Lower lobe of right lung (tissue), 2 donors: ENCODE measurements around the gene PTPRN2. TPM values are rescaled to one million over a fixed set of nuclear protein-coding genes. Genes with fewer than 3 reads are reported as not detected.

Source experiments
- ATAC-seq, 2 donors: fragments of 200-7000 bp; cut with Tn5 transposase; one replicate each; pipeline ENCODE4 v1.9.1; 2020 to 2022; ENCODE audit warnings: mild to moderate bottlenecking in 2 of 2, moderate library complexity in 2 of 2
- DNase-seq: peaks from one replicate; pipeline ENCODE4 v3.0.0-alpha.2; 2020
- H3K27ac ChIP-seq: fragments of 200-600 bp; one replicate; pipeline ENCODE4 v1.8.0; 2022
- H3K27me3 ChIP-seq: fragments of 200-600 bp; one replicate; pipeline ENCODE4 v1.8.0; 2022; ENCODE audit warnings: low read depth
- H3K36me3 ChIP-seq: fragments of 200-600 bp; one replicate; pipeline ENCODE4 v1.8.0; 2022; ENCODE audit warnings: mild to moderate bottlenecking
- H3K4me1 ChIP-seq: fragments of 200-600 bp; one replicate; pipeline ENCODE4 v1.8.0; 2022
- H3K4me3 ChIP-seq: fragments of 200-600 bp; one replicate; pipeline ENCODE4 v1.8.0; 2022; ENCODE audit warnings: mild to moderate bottlenecking
- H3K9me3 ChIP-seq: fragments of 200-600 bp; one replicate; pipeline ENCODE4 v1.8.0; 2022
- intact Hi-C: fragments of 100-400 bp; cut with DNase I; formaldehyde crosslinking; loops from one replicate; pipeline ENCODE4 v1.11.0; 2022
- total RNA-seq: library from RNA; stranded (reverse); fragmentation: NEBNext Ultra II Directional; extraction: Animal tissue kit (Norgen Biotek cat#: 25700); gene quantifications from one replicate; pipeline ENCODE4 v1.2.1, GENCODE V29; 2021
- TF ChIP-seq, protein P1 (sequence below): fragments of 200-600 bp; IDR thresholded peaks from one replicate; pipeline ENCODE4 v1.8.0; 2022; ENCODE audit warnings: antibody characterized with exemption, mild to moderate bottlenecking
- donor health status: DM: no; HTN: yes; CAD: no; lungs with severe emphysema.

Gene PTPRN2
- total RNA-seq, 1 donor from 2014 or later: 6.8 TPM

DNA sequence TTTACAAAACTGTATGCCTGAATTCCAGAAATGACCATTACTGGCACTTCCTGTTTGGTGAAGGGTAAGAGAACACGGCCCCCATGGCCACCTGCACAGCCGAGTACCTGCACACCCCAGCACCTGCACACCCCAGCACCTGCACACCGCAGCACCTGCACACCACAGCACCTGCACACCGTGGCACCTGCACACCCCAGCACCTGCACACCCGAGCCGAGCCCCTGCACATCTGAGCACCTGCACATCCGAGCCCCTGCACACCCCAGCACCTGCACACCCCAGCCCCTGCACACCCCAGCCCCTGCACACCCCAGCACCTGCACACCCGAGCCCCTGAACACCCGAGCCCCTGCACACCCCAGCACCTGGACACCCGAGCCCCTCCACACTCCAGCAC is 1007.3 kb downstream of the PTPRN2 start:
- DNase-seq (no peak), ATAC-seq (no peak)
- H3K9me3 ChIP-seq: no peaks in the 10 kb centered on the region
- H3K4me1 ChIP-seq: no peaks in the 10 kb centered on the region
- intact Hi-C loops: no loop called here
- no peaks in the 10 kb centered on the region for H3K27me3 ChIP-seq
- H3K36me3 ChIP-seq: no peaks in the 10 kb centered on the region
- TF ChIP-seq, protein P1, sequence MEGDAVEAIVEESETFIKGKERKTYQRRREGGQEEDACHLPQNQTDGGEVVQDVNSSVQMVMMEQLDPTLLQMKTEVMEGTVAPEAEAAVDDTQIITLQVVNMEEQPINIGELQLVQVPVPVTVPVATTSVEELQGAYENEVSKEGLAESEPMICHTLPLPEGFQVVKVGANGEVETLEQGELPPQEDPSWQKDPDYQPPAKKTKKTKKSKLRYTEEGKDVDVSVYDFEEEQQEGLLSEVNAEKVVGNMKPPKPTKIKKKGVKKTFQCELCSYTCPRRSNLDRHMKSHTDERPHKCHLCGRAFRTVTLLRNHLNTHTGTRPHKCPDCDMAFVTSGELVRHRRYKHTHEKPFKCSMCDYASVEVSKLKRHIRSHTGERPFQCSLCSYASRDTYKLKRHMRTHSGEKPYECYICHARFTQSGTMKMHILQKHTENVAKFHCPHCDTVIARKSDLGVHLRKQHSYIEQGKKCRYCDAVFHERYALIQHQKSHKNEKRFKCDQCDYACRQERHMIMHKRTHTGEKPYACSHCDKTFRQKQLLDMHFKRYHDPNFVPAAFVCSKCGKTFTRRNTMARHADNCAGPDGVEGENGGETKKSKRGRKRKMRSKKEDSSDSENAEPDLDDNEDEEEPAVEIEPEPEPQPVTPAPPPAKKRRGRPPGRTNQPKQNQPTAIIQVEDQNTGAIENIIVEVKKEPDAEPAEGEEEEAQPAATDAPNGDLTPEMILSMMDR: no peak
- H3K27ac ChIP-seq: no peak overlapping the region
- no peak overlapping the region for H3K4me3 ChIP-seq

DNA sequence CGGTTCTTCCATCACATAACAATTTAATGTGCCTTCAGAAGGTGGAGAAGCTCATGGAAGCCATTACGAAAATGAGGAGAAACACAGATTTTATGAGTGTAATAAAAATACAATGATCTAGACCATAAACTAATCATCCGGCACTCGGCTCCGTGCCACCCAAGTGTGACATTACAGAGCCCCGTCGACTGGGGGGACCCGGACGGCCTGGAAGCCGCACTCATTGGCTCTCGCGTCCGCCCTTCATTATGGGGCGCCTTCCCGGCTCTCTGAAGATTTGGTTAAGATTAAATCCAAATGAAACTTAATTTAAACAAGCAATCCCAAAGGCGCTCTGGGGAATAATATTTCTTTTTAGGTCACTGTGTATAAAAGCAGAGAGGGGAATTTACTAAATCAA is 1008.2 kb downstream of the PTPRN2 start:
- ATAC-seq: no peak
- Histone ChIP-seq H3K4me1 (no peaks in the 10 kb centered on the region), H3K27me3 (no peaks in the 10 kb centered on the region), H3K4me3 (no peak overlapping the region), H3K9me3 (no peaks in the 10 kb centered on the region), H3K36me3 (no peaks in the 10 kb centered on the region), H3K27ac (no peak overlapping the region)
- no peak for DNase-seq
- intact Hi-C loops: no loop called here
- TF ChIP-seq, protein P1: no peak

DNA sequence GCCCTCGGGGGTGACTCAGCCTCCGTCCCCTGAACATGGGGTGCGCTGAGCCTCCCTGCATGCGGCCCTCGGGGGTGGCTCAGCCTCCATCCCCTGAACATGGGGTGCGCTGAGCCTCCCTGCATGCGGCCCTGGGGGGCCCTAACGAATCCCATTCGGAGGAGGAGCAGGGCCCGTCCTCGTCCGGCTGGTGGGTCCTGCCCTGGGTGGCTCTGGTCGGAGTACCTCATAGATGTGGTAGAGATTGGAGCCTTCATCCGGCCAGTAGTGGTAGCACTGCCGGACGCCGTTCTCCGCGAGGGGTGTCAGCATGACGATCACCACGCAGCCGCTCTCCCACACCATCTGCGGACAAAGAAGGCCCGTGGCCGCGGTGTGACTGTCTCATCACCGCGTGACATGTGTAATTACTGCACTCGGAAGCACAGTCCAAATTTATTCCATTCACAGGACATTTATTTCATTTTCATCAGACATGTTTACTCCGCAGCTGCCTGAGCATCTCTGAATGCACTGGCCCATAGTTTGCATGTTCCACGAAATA is 1009.8 kb downstream of the PTPRN2 start:
- intact Hi-C loops: no loop called here
- no peak for DNase-seq
- H3K4me3 ChIP-seq: no peak overlapping the region
- ATAC-seq: no peak
- no peaks in the 10 kb centered on the region for H3K36me3 ChIP-seq
- H3K27me3 ChIP-seq: no peaks in the 10 kb centered on the region
- no peak overlapping the region for H3K27ac ChIP-seq
- H3K9me3 ChIP-seq: no peaks in the 10 kb centered on the region
- no peaks in the 10 kb centered on the region for H3K4me1 ChIP-seq
- TF ChIP-seq, protein P1: no peak

DNA sequence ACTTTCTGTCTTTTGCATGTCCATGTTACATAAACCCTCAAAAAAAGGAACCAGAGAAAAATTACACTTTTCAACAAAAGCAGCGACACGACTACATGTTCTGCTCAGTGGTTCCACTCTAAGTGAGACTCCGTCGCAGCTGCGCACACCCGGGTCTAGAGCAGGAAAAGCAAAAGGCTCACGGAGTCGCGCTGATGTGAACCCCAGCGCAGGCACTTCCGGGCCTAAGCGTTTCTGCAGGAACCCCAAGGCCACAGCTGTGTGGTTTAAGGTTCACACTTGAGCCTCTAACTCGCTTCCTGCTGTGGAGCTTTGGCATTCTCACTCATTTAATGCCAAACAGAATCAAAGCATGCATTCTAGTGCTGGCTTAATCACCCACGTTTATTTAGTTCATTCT is 1010.6 kb downstream of the PTPRN2 start:
- ATAC-seq (no peak), DNase-seq (no peak)
- no peaks in the 10 kb centered on the region for H3K9me3 ChIP-seq
- intact Hi-C loops: no loop called here
- no peak overlapping the region for H3K4me3 ChIP-seq
- no peaks in the 10 kb centered on the region for H3K4me1 ChIP-seq
- TF ChIP-seq, protein P1: no peak
- no peaks in the 10 kb centered on the region for H3K36me3 ChIP-seq
- no peaks in the 10 kb centered on the region for H3K27me3 ChIP-seq
- no peak overlapping the region for H3K27ac ChIP-seq

DNA sequence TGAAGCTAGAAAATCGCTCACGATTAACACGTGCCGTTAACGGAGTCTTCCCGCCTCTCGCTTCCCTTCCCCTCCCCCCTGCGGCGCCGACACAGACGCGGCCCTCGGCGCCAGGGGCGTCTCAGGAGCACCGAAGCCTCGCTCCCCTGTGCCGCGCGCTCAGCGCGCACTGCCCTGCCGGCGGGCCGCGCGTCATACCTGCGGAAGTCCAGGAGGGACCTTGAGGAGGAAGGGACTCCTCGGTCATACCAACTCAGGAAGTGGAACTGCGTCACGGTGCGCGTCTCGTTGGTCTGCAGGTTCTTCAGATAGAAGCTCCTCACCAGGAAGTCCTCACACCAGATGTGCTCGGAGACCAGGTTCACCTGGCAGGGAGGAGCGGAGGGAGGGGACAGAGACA is 1011.2 kb downstream of the PTPRN2 start:
- Histone ChIP-seq H3K4me3 (peak overlapping the region; percentile 23), H3K27ac (no peak overlapping the region), H3K4me1 (no peaks in the 10 kb centered on the region), H3K36me3 (no peaks in the 10 kb centered on the region), H3K27me3 (no peaks in the 10 kb centered on the region), H3K9me3 (no peaks in the 10 kb centered on the region)
- intact Hi-C loops: no loop called here
- TF ChIP-seq, protein P1: no peak
- ATAC-seq (peak; percentile 49 to 58), DNase-seq (peak; percentile 45)

DNA sequence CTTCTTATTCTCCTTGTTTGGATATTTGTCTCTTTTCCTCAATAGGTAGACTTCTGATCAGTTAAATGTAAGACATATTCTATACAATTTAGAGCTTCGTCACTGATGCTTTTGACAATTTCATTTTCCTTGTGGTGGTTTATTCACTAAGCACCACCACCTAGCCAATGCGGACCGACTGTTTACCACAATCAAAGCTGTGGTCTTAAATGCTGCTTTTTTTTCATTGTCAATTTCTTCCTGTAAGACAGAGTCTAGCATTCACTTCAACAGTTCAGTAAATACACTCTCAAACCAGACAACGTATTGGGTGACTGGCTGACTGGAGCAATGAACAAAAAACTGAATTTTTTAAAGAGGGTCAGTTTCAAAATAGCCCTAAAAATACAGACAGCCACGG is 1011.8 kb downstream of the PTPRN2 start:
- no peaks in the 10 kb centered on the region for H3K36me3 ChIP-seq
- DNase-seq (no peak), ATAC-seq (no peak)
- intact Hi-C loops: no loop called here
- H3K9me3 ChIP-seq: no peaks in the 10 kb centered on the region
- no peak overlapping the region for H3K4me3 ChIP-seq
- no peaks in the 10 kb centered on the region for H3K4me1 ChIP-seq
- no peaks in the 10 kb centered on the region for H3K27me3 ChIP-seq
- TF ChIP-seq, protein P1: no peak
- no peak overlapping the region for H3K27ac ChIP-seq
